M059J (cell line): Measurements from ENCODE around the gene PHB1. TPM values are rescaled to one million over a fixed set of nuclear protein-coding genes. Genes with fewer than 3 reads are reported as not detected.

ENCODE experiments used
- DNase-seq: peaks from one replicate; pipeline ENCODE4 v3.0.0-alpha.2; 2012; ENCODE audit warnings: low read depth
- total RNA-seq: library from RNA; depleted of rRNA; stranded (reverse); fragments of >200 nt; shearing (Covaris generic); gene quantifications from 2 replicates; pipeline ENCODE4 v1.2.3, GENCODE V29; 2014

The PHB1 gene
- total RNA-seq, 1 experiment from 2014 or later: 155 TPM

GRCh38 chr17:49406421-49407061 lies 8.1 kb downstream of the PHB1 start:
- no peak for DNase-seq

GRCh38 chr17:49404906-49405305 lies 9.8 kb downstream of the PHB1 start:
- DNase-seq: no peak

GRCh38 chr17:49404361-49404760 lies 10.3 kb downstream of the PHB1 start:
- no peak for DNase-seq

GRCh38 chr17:49403514-49404289 lies 11.0 kb downstream of the PHB1 start:
- no peak for DNase-seq

GRCh38 chr17:49402706-49403105 lies 12.0 kb downstream of the PHB1 start:
- DNase-seq: no peak

- no peak for DNase-seq
Measured at GRCh38 chr17:49401971-49402611, 12.6 kb downstream of the PHB1 start.

GRCh38 chr17:49399995-49400394 lies 14.7 kb downstream of the PHB1 start:
- no peak for DNase-seq

- no peak for DNase-seq
Measured at GRCh38 chr17:49397586-49397985, 17.1 kb downstream of the PHB1 start.

GRCh38 chr17:49393491-49394255 lies 21.0 kb downstream of the PHB1 start:
- DNase-seq: no peak

GRCh38 chr17:49390548-49391324 lies 23.9 kb downstream of the PHB1 start:
- peak; percentile 67 for DNase-seq

GRCh38 chr17:49389514-49390347 lies 25.0 kb downstream of the PHB1 start:
- DNase-seq: peak; percentile 93

- peak; percentile 70 for DNase-seq
Measured at GRCh38 chr17:49388692-49389513, 25.8 kb downstream of the PHB1 start.

- DNase-seq: no peak
Measured at GRCh38 chr17:49388290-49388640, 26.4 kb downstream of the PHB1 start.

- DNase-seq: no peak
Measured at GRCh38 chr17:49387498-49388289, 27.0 kb downstream of the PHB1 start.

GRCh38 chr17:49386373-49386772 lies 28.3 kb downstream of the PHB1 start:
- no peak for DNase-seq

- no peak for DNase-seq
Measured at GRCh38 chr17:49384951-49385350, 29.7 kb downstream of the PHB1 start.

GRCh38 chr17:49383060-49383459 lies 31.6 kb downstream of the PHB1 start:
- DNase-seq: no peak

GRCh38 chr17:49382556-49382955 lies 32.1 kb downstream of the PHB1 start:
- DNase-seq: no peak

GRCh38 chr17:49381793-49382192 lies 32.9 kb downstream of the PHB1 start:
- DNase-seq: no peak
